Measurements from ENCODE around the gene HSF2. TPM values are rescaled to one million over a fixed set of nuclear protein-coding genes. Genes with fewer than 3 reads are reported as not detected.
"Not testable (repeated sequence)": the region's sequence is repeated elsewhere in the genome, so short reads cannot be mapped to it uniquely, and the experiment has no call there.

The HSF2 gene
- total and polyA plus RNA-seq, 7 donors: 7.0 to 58.2 (median 23.8) TPM

DNA sequence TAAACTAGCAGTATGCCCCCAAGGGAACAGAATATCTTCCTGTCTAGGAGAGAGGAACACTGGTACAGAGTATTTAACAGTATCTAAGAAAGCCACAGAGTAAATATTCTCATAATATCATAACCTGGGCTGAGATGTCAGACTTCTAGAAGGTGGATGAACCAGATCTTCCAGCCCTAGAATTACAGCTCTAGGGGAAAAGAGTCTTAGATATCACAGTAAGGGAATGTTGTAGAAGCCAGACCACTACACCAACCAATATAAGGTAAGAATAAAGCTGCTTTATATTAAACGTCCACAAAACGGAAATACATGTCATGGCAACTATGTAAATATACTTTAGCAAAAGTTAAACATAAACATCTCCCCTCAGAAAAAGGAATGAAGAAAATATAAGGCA lies 59.8 kb downstream of the HSF2 start:
- WGBS, 3 donors: 61 to 79% (median 76%) methylated on average over 2 of the region's 2 CpGs
- intact Hi-C loops (cut with DNase I): loop anchor here in 1 of 2 donors (5.0 kb wide), 1 partner anchor 57 kb away; no protein-coding TSS in a partner anchor
- Histone ChIP-seq H3K36me3 (ENCODE audit: insufficient read depth in 1 of 2, low read depth in 1 of 2) (peaks cover 4 to 42% of the 10 kb centered on the region in 2 donors), H3K4me3 (no peak overlapping the region), H3K4me1 (peaks cover 50% of the 10 kb centered on the region), H3K27ac (no peak overlapping the region), H3K9me3 (no peaks in the 10 kb centered on the region), H3K27me3 (ENCODE audit: insufficient read depth in 3 of 3, low read length in 2 of 3) (no peaks in the 10 kb centered on the region)
- DNase-seq (no peak), ATAC-seq (peak in 1 of 4 donors; percentile 28)
- TF ChIP-seq, protein P1, sequence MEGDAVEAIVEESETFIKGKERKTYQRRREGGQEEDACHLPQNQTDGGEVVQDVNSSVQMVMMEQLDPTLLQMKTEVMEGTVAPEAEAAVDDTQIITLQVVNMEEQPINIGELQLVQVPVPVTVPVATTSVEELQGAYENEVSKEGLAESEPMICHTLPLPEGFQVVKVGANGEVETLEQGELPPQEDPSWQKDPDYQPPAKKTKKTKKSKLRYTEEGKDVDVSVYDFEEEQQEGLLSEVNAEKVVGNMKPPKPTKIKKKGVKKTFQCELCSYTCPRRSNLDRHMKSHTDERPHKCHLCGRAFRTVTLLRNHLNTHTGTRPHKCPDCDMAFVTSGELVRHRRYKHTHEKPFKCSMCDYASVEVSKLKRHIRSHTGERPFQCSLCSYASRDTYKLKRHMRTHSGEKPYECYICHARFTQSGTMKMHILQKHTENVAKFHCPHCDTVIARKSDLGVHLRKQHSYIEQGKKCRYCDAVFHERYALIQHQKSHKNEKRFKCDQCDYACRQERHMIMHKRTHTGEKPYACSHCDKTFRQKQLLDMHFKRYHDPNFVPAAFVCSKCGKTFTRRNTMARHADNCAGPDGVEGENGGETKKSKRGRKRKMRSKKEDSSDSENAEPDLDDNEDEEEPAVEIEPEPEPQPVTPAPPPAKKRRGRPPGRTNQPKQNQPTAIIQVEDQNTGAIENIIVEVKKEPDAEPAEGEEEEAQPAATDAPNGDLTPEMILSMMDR (IDR thresholded peaks at IDR 0.05): no peak

DNA sequence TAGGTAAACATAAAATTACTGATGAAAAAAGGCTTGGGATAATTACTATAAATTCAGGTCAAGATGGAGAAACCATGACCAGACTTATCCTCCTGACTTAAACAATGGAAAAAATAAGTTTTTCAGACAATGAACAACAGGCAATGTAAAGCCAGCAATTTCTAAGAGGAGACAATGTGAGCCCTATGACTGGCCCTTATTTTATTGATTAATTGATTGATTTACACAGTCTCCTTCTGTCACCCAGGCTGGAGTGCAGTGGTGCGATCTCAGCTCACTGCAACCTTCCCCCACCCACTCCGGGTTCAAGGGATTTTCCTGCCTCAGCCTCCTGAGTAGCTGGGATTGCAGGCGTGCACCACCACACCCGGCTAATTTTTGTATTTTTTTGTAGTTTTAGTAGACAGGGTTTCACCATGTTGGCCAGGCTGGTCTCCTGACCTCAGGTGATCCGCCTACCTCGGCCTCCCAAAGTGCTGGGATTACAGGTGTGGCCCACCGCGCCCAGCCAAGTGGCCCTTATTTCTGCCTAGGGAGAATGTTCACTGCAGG lies 60.5 kb downstream of the HSF2 start:
- ATAC-seq; H3K27ac ChIP-seq; H3K4me3 ChIP-seq; DNase-seq; H3K9me3 ChIP-seq; H3K27me3 ChIP-seq (ENCODE audit: insufficient read depth in 3 of 3, low read length in 2 of 3): not testable (repeated sequence)
- H3K36me3 ChIP-seq (ENCODE audit: insufficient read depth in 1 of 2, low read depth in 1 of 2): peaks cover 0 to 35% of the 10 kb centered on the region in 2 donors
- WGBS, 3 donors: 97 to 98% (median 97%) methylated on average over 8 of the region's 8 CpGs
- peaks cover 57% of the 10 kb centered on the region for H3K4me1 ChIP-seq
- intact Hi-C loops (cut with DNase I): loop anchor here (5.0 kb wide), 2 partner anchors 33 to 58 kb away; no protein-coding TSS in a partner anchor

DNA sequence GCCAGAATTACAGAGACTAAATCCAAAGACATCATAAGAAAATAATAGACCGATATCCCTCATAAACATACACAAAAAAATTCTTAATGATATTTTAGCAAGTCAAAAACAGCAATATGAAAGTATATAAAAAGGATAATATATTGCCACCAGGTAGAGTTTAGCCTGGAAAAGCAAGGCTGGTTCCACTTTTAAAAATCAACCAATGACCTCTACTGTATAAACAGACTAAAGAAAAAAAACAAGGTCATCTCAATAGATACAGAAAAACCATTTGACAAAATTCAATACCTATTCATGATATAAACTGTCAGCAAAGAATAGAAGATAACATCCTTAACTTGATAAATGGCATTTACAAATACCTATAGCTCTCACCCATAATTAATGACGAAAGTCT lies 62.4 kb downstream of the HSF2 start:
- H3K4me1 ChIP-seq: peaks cover 58% of the 10 kb centered on the region
- WGBS, 3 donors: 87 to 94% (median 93%) methylated on average over 2 of the region's 2 CpGs
- H3K4me3 ChIP-seq: no peak overlapping the region
- DNase-seq (no peak), ATAC-seq (no peak)
- TF ChIP-seq, protein P1 (IDR thresholded peaks at IDR 0.05): no peak
- H3K9me3 ChIP-seq: no peaks in the 10 kb centered on the region
- H3K36me3 ChIP-seq (ENCODE audit: insufficient read depth in 1 of 2, low read depth in 1 of 2): peaks cover 0 to 25% of the 10 kb centered on the region in 2 donors
- no peaks in the 10 kb centered on the region for H3K27me3 ChIP-seq (ENCODE audit: insufficient read depth in 3 of 3, low read length in 2 of 3)
- no peak overlapping the region for H3K27ac ChIP-seq
- intact Hi-C loops (cut with DNase I): loop anchor here in 1 of 2 donors (5.0 kb wide), 1 partner anchor 35 kb away; no protein-coding TSS in a partner anchor

DNA sequence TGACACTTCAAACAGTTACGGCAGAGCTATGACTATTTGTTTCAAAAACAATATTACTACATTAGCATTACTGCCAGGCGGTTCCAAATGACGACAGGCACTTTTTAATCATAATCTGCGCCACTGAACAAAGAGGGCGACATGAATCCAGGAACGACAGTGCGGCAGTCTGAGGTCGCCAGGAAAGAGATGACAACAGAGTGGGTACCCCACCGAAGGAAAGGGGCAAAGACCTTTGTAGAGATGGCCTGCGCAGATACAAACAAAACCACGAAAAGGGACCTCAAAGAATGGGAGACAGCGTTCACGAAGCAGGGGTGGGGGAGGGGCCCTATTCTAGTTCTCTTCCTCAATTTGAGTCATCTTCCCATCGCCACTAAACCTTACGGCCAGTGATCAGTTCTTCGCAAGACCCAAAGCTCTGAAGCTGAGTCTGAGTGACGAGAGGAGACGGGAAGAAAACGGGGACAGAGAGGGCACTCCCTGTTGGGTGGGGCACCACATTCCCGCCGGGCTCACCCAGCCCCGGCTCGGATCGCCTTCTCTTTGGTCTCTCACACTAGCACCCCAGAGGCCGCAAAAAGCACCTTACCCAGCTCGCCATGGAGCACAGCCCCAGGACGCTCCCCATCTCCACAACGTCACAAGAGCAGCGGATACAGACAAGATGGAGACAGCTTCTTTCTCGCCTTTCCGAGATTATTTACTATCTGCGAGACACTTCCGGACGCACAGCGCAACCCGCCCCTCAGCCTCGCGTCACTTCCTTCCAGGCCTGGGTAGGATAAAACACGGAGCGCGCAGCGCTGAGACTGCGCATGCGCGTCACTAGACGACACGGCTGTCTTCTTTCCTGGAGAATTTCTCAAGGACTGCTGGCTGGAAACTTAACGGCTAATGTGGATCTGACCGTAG lies 71.9 kb downstream of the HSF2 start, which contains the start of gene SERINC1:
Gene SERINC1 (minus strand): TSS at position 701 of the 915 bp plus-strand sequence. CDS start 70 bp downstream, at position 631.
- no peaks in the 10 kb centered on the region for H3K27me3 ChIP-seq (ENCODE audit: insufficient read depth in 3 of 3, low read length in 2 of 3)
- H3K36me3 ChIP-seq (ENCODE audit: insufficient read depth in 1 of 2, low read depth in 1 of 2): peaks cover 0 to under 1% of the 10 kb centered on the region in 2 donors
- WGBS, 3 donors: 0% methylated on average over 47 to 49 of the region's 49 CpGs
- ATAC-seq (peak; percentile 98 to 99 (median 99)), DNase-seq (peak; percentile 95 to 98)
- no peaks in the 10 kb centered on the region for H3K9me3 ChIP-seq
- intact Hi-C loops (cut with DNase I): loop anchor here in 1 of 2 donors (2.0 to 10.0 kb wide), 2 partner anchors 91 to 427 kb away; no protein-coding TSS in a partner anchor
- H3K27ac ChIP-seq: peak within 1 kb of the TSS; percentile 99
- TF ChIP-seq, protein P1 (IDR thresholded peaks at IDR 0.05): no peak
- H3K4me3 ChIP-seq: peak within 1 kb of the TSS; percentile 95
- peaks cover 29% of the 10 kb centered on the region for H3K4me1 ChIP-seq

DNA sequence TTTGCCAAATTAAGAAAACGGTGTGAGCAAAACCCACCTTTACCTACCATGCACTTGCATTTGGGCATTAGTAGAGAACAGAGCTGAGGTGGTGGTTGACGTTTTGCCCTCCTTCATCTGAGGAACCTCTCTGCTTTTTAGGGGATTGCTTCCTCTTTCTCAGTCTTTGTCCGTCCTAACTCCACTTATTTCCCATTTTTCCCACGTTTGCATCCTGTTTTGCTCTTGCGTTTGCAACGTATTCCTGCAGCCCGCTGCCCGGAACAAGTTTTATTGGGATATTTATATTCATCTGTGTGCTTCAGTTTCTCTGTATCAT lies 72.5 kb downstream of the HSF2 start:
- H3K4me3 ChIP-seq: peak overlapping the region; percentile 95
- no peaks in the 10 kb centered on the region for H3K27me3 ChIP-seq (ENCODE audit: insufficient read depth in 3 of 3, low read length in 2 of 3)
- H3K9me3 ChIP-seq: no peaks in the 10 kb centered on the region
- ATAC-seq (peak in 2 of 4 donors; percentile 41 to 55), DNase-seq (no peak)
- peaks cover 29% of the 10 kb centered on the region for H3K4me1 ChIP-seq
- intact Hi-C loops (cut with DNase I): loop anchor here in 1 of 2 donors (10.0 kb wide), 1 partner anchor 427 kb away; no protein-coding TSS in a partner anchor
- TF ChIP-seq, protein P1 (IDR thresholded peaks at IDR 0.05): no peak
- H3K27ac ChIP-seq: peak overlapping the region; percentile 99
- no peaks in the 10 kb centered on the region for H3K36me3 ChIP-seq (ENCODE audit: insufficient read depth in 1 of 2, low read depth in 1 of 2)
- 2 to 8% (median 5%) methylated on average over 8 of the region's 8 CpGs for WGBS, 3 donors

All from psoas muscle (tissue), 8 donors.